22Rv1 (cell line): Measurements from ENCODE around the gene ALS2.

Experiments used
- CTCF ChIP-seq: fragments of 450-650 bp; IDR thresholded peaks from 2 replicates; pipeline ENCODE4 v1.5.1; 2017; ENCODE audit warnings: mild to moderate bottlenecking
- ZFX ChIP-seq: fragments of 450-650 bp; IDR thresholded peaks from 2 replicates; pipeline ENCODE4 v1.6.1; 2017; ENCODE audit warnings: antibody characterized with exemption, borderline replicate concordance

- no peak for TF ChIP-seq CTCF
- TF ChIP-seq ZFX, result no peak
Measured at GRCh38 chr2:201699416-201699815, 81.3 kb downstream of the ALS2 start.
